K562 (cell line): ENCODE results near the gene POU3F1. TPM values are rescaled to one million over a fixed set of nuclear protein-coding genes. Genes with fewer than 3 reads are reported as not detected.

Experiments
- CXXC5 ChIP-seq: fragments of 250-450 bp; sonication (Bioruptor Pico); IDR thresholded peaks from 2 replicates; pipeline ENCODE4 v1.8.0; 2022; ENCODE audit warnings: inconsistent platforms, mild to moderate bottlenecking, moderate library complexity
- DEAF1 ChIP-seq: fragments of 450-650 bp; formaldehyde crosslinking; IDR thresholded peaks from 2 replicates; pipeline ENCODE4 v1.4.0; 2020; ENCODE audit warnings: mild to moderate bottlenecking, moderate library complexity
- GMEB1 ChIP-seq: fragments of 250-450 bp; sonication (Bioruptor Pico); IDR thresholded peaks from 2 replicates; pipeline ENCODE4 v1.4.0; 2020; ENCODE audit warnings: mild to moderate bottlenecking
- SUPT5H ChIP-seq: fragments of 450-650 bp; IDR thresholded peaks from 2 replicates; pipeline ENCODE4 v1.6.1; 2016
- TCFL5 ChIP-seq: fragments of 250-450 bp; sonication (Bioruptor Pico); conservative IDR thresholded peaks from 2 replicates; pipeline ENCODE4 v1.6.1; 2021; ENCODE audit warnings: mild to moderate bottlenecking, moderate library complexity, matching md5 sums
- YY1 ChIP-seq, 3 experiments: IDR thresholded peaks; 2 replicates each; pipeline ENCODE4 v1.6.1; 2011; ENCODE audit warnings: low read length in 2 of 3, mild to moderate bottlenecking in 2 of 3, moderate library complexity in 2 of 3, borderline replicate concordance in 1 of 3, control low read depth in 1 of 3, low read depth in 1 of 3; ENCODE audit not compliant: insufficient read depth in 3 of 3, insufficient replicate concordance in 2 of 3, control insufficient read depth in 1 of 3, insufficient read length in 1 of 3; ENCODE audit errors: extremely low read depth in 1 of 3
- ZNF696 ChIP-seq: fragments of 250-450 bp; sonication (Bioruptor Pico); conservative IDR thresholded peaks from 2 replicates; pipeline ENCODE4 v1.4.0; 2020; ENCODE audit warnings: mild to moderate bottlenecking, moderate library complexity
- ZNF766 ChIP-seq: fragments of 200-800 bp; sonication (Bioruptor generic); conservative IDR thresholded peaks from 2 replicates; pipeline ENCODE4 v1.6.1; 2016; ENCODE audit warnings: missing genetic modification characterization, missing compliant biosample characterization
- ZNF785 ChIP-seq: fragments of 250-450 bp; sonication (Bioruptor Pico); IDR thresholded peaks from 2 replicates; pipeline ENCODE4 v1.4.0; 2020; ENCODE audit warnings: mild to moderate bottlenecking
- polyA plus RNA-seq, 8 experiments: library from polyadenylated mRNA; depleted of rRNA in 4 of 8; stranded (reverse) in 5 of 8; unstranded in 3 of 8; fragments of >200 nt; fragmentation: Nextera tagmentation in 2 of 8; fragmentation: Illumina TruSeq in 1 of 8; extraction: Ambion mirVana in 2 of 8; extraction: Trizol in 1 of 8; gene quantifications; 2 replicates each; pipeline versions ENCODE4 v1.2.1 to v1.2.3, GENCODE V29; 2011 to 2014; ENCODE audit warnings: inconsistent platforms in 1 of 8, missing spikeins in 1 of 8
- total RNA-seq, 7 experiments: library from RNA; depleted of rRNA in 6 of 7; stranded (reverse); fragments of >200 nt in 6 of 7; fragmentation: Illumina TruSeq in 2 of 7; extraction: Trizol in 2 of 7; gene quantifications; 2 replicates each; pipeline versions ENCODE4 v1.2.1 to v1.2.3, GENCODE V29; 2011 to 2021; ENCODE audit warnings: low replicate concordance in 1 of 7
- TF ChIP-seq, protein P1 (sequence below): fragments of 200-800 bp; sonication (Bioruptor generic); IDR thresholded peaks from 2 replicates; pipeline ENCODE4 v1.6.1; 2017; ENCODE audit warnings: missing genetic modification characterization, missing compliant biosample characterization
- TF ChIP-seq, protein P2 (sequence below): sonication (generic); formaldehyde crosslinking; IDR thresholded peaks from 2 replicates; pipeline ENCODE4 v1.8.0; 2022; ENCODE audit warnings: mild to moderate bottlenecking, missing genetic modification reagents

Gene POU3F1
- total and polyA plus RNA-seq, 9 of the 15 experiments (the other 6 are each of a cell fraction or from before 2014, with no cell fraction given), result 0.09 TPM; not detected in 8

DNA sequence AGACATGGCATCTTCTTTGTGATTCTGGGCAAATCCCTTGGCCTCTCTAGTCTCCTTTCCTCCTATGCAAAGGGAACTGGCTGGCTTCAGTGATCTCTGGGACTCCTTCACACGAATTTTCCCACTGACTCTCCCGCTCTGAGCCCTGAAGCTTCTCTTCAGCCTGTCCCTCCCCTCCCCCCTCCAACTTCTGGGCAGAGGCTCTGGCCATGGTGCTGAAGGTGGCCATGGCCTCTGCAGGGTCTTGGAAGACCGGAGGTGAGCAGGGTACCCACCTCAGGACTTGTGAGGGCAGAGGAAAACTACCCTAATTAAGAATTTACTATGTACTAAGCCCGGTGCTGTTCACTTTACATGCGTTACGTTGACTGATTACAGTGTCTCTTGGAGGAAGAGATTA lies 29.4 kb upstream of the POU3F1 start (continued):
- TF ChIP-seq GMEB1 (CRISPR knock-in tag) (0 out of 2 replicates have a peak, but pooled peaks have one; percentile 13), CXXC5 (0 out of 2 replicates have a peak, but pooled peaks have one; percentile 22), ZNF696 (CRISPR knock-in tag) (no peak), DEAF1 (CRISPR knock-in tag) (no peak), ZNF785 (CRISPR knock-in tag) (no peak), SUPT5H (no peak), YY1 (IDR thresholded peaks at IDR 0.05; ENCODE audit: borderline replicate concordance in 1 of 3, control insufficient read depth in 1 of 3, extremely low read depth in 1 of 3, insufficient read depth in 3 of 3, insufficient read length in 1 of 3, insufficient replicate concordance in 2 of 3, low read depth in 1 of 3, low read length in 2 of 3) (peak in 1 of 3 experiments; percentile 44), TCFL5 (CRISPR knock-in tag) (no peak), ZNF766 (CRISPR knock-in tag) (peak; percentile 67; the same call in 1 of the 2 replicates)
- TF ChIP-seq, protein P1, sequence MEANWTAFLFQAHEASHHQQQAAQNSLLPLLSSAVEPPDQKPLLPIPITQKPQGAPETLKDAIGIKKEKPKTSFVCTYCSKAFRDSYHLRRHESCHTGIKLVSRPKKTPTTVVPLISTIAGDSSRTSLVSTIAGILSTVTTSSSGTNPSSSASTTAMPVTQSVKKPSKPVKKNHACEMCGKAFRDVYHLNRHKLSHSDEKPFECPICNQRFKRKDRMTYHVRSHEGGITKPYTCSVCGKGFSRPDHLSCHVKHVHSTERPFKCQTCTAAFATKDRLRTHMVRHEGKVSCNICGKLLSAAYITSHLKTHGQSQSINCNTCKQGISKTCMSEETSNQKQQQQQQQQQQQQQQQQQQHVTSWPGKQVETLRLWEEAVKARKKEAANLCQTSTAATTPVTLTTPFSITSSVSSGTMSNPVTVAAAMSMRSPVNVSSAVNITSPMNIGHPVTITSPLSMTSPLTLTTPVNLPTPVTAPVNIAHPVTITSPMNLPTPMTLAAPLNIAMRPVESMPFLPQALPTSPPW (CRISPR knock-in tag), result peak; percentile 75
- TF ChIP-seq, protein P2, sequence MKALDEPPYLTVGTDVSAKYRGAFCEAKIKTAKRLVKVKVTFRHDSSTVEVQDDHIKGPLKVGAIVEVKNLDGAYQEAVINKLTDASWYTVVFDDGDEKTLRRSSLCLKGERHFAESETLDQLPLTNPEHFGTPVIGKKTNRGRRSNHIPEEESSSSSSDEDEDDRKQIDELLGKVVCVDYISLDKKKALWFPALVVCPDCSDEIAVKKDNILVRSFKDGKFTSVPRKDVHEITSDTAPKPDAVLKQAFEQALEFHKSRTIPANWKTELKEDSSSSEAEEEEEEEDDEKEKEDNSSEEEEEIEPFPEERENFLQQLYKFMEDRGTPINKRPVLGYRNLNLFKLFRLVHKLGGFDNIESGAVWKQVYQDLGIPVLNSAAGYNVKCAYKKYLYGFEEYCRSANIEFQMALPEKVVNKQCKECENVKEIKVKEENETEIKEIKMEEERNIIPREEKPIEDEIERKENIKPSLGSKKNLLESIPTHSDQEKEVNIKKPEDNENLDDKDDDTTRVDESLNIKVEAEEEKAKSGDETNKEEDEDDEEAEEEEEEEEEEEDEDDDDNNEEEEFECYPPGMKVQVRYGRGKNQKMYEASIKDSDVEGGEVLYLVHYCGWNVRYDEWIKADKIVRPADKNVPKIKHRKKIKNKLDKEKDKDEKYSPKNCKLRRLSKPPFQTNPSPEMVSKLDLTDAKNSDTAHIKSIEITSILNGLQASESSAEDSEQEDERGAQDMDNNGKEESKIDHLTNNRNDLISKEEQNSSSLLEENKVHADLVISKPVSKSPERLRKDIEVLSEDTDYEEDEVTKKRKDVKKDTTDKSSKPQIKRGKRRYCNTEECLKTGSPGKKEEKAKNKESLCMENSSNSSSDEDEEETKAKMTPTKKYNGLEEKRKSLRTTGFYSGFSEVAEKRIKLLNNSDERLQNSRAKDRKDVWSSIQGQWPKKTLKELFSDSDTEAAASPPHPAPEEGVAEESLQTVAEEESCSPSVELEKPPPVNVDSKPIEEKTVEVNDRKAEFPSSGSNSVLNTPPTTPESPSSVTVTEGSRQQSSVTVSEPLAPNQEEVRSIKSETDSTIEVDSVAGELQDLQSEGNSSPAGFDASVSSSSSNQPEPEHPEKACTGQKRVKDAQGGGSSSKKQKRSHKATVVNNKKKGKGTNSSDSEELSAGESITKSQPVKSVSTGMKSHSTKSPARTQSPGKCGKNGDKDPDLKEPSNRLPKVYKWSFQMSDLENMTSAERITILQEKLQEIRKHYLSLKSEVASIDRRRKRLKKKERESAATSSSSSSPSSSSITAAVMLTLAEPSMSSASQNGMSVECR (CRISPR knock-in tag), result peak; percentile 67; the same call in 1 of the 2 replicates
